Measurements from ENCODE around the gene NPTX1. TPM values are rescaled to one million over a fixed set of nuclear protein-coding genes. Genes with fewer than 3 reads are reported as not detected.

The NPTX1 gene
- total RNA-seq, 2 experiments from 2014 or later: 8.8 to 10.0 TPM

DNA sequence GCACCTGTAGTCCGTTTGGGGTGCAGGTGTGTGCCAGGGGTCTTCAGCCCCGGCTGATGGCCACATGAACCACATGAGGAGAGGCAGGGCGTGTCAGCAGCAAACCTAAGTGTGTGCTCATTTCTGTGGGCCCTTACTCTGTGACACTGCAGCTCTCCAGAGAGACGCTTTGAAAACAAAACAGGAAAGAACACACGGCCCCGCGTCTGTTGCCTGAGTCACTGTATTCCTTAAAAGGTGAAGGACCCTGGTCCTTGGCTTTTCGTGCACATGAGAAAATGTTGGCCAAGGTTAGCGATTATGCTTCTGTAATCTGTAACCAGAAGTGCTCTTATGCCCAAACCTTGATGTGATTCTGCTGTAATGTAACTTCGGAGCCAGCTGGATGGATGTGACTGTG, 38.9 kb downstream of the NPTX1 start:
- DNase-seq: no peak
- Mint-ChIP-seq H3K27me3 (no peaks in the 10 kb centered on the region), H3K36me3 (ENCODE audit: low read depth) (no peaks in the 10 kb centered on the region), H3K9me3 (no peaks in the 10 kb centered on the region), H3K27ac (no peak overlapping the region), H3K4me1 (no peaks in the 10 kb centered on the region), H3K4me3 (no peak overlapping the region)
- CTCF ChIA-PET: no interaction called here
- POLR2A ChIA-PET: no interaction called here

DNA sequence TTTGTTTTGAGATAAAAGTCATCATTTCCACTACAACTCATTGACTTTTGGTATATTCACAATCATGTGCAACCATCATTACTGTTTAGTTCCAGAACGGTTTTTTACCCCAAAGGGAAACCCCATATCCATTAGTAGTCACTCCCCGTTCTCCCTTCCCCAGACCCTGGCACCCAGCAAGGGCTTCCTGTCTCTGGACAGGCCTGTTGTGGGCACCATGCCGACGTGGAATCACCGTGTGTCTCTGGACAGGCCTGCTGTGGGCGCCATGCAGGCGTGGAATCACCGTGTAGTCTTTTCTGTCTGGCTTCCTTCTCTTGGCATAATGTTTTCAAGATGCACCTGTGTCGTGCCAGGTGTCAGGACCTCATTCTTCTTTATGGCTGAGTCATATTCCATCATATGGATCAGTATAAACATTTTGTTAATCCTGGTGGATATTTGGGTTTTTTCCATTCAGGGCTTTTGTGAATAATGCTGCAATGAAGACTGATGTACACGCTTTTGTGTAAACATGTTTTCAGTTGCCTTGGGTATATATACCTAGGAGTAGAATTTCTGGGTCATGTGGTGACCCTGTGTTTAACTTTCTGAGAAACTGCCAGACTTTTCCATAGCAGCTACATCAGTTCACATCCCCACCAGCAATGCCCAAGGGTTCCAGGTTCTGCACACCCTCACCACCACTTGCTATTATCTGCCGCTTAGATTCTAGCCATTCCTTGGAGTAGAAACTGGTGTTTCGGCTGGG, 42.3 kb downstream of the NPTX1 start:
- no peak overlapping the region for H3K27ac Mint-ChIP-seq
- no peak overlapping the region for H3K4me3 Mint-ChIP-seq
- H3K9me3 Mint-ChIP-seq: no peaks in the 10 kb centered on the region
- no peaks in the 10 kb centered on the region for H3K4me1 Mint-ChIP-seq
- ChIA-PET POLR2A (no interaction called here), CTCF (no interaction called here)
- H3K27me3 Mint-ChIP-seq: no peaks in the 10 kb centered on the region
- DNase-seq: no peak
- H3K36me3 Mint-ChIP-seq (ENCODE audit: low read depth): no peaks in the 10 kb centered on the region

DNA sequence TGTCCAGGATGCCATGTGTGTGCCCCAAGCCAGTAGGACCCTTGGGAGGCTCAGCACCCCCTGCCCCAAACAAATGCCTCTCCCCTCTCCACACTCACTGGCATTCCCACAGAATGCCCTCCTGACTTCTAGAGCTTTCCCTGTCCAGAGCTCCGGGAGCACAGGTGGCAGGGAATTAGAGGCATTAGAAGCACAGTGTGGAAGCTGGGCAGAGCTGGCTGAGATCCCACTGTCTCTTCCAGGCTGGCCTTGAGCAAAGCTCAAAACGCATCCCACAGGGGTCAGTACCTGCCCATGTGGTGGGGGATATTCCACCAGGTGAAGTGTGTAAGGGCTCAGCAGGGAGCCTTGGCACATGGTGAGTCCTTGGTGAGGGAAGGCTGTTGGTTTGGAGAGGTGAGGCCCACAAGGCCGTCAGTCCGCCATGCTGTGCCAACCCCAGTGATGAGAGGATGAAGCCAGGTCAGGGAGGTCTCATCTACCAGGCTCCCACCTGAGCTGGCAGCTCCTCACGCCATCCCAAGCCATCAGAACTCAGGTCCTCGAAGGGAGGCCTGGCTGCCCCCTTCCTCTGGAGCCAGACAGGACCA, 43.4 kb downstream of the NPTX1 start:
- H3K27ac Mint-ChIP-seq: no peak overlapping the region
- CTCF ChIA-PET: interaction anchor here (0.5 kb wide), 1 partner anchor 415 kb away, joined by 4 read pairs; no protein-coding TSS in a partner anchor
- H3K9me3 Mint-ChIP-seq: no peaks in the 10 kb centered on the region
- POLR2A ChIA-PET: no interaction called here
- no peaks in the 10 kb centered on the region for H3K4me1 Mint-ChIP-seq
- H3K36me3 Mint-ChIP-seq (ENCODE audit: low read depth): no peaks in the 10 kb centered on the region
- no peak for DNase-seq
- no peaks in the 10 kb centered on the region for H3K27me3 Mint-ChIP-seq
- H3K4me3 Mint-ChIP-seq: no peak overlapping the region

DNA sequence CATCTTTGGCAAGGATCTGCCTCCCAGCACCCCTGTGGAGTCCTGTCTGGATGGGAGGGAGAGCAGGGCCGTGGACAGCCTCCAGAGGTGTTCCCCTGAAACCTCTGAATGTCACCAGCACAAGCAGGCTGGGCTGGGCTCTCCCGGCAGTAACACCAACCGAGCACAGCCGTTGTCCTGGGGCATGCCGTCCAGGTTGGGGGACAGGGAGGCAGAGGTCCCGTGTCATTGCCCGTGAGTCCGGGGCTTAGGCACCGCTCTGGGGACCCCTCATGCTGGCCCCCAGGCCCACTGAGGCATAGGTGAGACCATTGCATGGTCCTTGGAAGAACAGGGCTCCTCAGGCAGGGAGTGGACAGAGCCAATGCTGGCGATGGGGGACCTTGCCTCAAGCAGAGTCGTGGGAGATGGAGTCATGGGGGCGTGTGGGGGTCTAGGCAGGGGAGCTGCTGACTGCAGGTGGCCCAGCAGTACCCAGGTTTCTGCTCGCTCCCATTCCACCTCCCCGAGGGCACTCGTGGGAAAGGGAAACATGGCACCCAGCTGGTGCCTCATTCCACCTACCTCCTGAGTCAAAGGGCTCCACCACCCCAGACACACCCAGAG, 44.0 kb downstream of the NPTX1 start:
- ChIA-PET CTCF (interaction anchor here (0.5 kb wide), 1 partner anchor 414 kb away, joined by 4 read pairs; no protein-coding TSS in a partner anchor), POLR2A (no interaction called here)
- Mint-ChIP-seq H3K27me3 (no peaks in the 10 kb centered on the region), H3K4me1 (no peaks in the 10 kb centered on the region), H3K27ac (no peak overlapping the region), H3K36me3 (ENCODE audit: low read depth) (no peaks in the 10 kb centered on the region), H3K9me3 (no peaks in the 10 kb centered on the region), H3K4me3 (no peak overlapping the region)
- no peak for DNase-seq

DNA sequence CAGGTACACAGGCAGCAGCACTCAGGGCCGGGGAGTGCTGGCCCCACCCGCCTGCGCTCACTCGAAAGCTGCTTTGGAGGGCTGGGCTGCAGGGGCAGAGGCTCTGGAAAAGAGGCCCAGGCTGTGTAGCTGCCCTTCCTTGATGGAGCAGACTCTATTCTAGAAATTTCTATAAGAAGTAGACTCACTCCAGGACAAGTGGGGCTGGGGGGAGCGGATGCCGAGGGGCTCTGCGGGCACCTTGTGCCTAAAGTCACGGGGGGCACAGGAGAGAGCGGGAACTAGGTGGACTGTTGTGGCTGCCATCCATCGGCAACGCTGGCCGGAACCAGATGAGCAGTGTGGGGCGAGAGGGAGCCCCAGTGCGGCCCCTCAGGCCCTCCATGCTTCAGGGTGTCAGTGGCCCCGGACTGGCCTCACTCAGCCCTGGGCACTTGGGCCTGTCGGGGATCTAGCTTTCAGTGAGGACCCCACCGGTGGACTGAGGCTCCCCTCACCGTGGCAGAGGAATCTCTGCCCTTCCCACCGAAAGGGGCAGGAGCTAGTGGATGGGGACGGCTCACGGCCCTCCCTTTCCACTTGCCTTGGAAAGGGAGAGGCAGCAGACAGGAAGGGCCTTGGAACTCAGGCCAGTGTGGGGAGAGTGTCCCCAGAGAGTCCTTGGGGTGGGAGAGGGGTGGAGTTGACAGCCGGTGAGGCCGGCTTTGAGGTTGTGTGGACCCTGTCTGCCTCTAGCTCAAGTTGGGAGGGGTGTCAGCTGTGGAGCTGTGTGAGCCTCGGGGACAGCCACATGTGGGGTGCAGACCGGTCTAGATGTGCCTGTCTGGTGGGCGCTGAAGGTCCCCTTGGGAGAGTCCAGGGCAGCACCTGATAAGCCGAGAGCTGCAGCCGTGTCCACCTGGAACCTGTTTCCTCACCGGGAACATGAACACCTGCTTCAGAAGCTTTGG, 44.9 kb downstream of the NPTX1 start:
- H3K4me1 Mint-ChIP-seq: peaks cover 6% of the 10 kb centered on the region
- CTCF ChIA-PET: no interaction called here
- no peaks in the 10 kb centered on the region for H3K36me3 Mint-ChIP-seq (ENCODE audit: low read depth)
- DNase-seq: no peak
- H3K27ac Mint-ChIP-seq: no peak overlapping the region
- POLR2A ChIA-PET: no interaction called here
- no peaks in the 10 kb centered on the region for H3K27me3 Mint-ChIP-seq
- no peak overlapping the region for H3K4me3 Mint-ChIP-seq
- no peaks in the 10 kb centered on the region for H3K9me3 Mint-ChIP-seq

DNA sequence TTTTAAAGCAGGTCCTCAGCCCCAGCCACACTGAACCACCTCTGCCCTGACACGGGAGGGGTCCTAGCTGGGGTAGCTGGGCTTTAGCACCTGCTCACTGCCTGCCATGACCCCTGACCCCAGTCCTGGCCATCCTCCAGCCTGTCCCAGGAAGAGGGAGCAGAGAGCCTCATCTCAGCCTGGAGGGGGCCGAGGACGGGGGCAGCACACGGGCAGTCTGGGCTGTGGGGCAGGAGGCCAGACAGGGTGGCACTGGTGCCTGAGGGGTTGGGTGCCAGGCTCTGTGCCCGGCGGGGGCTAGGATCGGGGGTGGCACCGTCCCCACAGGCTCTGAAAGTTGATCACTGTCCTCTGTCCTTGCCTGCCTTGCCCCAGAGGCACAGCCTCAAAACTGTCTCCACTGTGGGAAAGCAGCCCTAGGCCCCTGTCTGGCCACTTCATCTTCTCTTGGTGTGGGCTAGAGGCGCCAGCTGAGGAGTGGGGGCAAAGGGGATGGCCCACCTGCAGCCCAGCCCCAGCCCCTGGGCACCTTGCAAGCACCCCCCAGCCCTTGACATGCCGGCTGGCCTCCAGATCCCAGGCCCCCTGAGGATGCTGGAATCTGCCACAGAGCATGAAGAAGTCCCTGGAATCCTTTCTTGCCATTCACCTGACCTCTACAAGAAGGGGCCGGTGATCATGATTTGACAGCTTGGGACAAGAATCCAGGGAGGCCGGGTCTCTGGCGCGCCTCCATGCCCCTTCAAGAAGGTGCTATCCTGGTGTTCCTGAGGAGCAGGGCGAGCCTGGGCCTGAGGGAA, 45.8 kb downstream of the NPTX1 start:
- Mint-ChIP-seq H3K27ac (no peak overlapping the region), H3K9me3 (no peaks in the 10 kb centered on the region), H3K4me1 (peaks cover 10% of the 10 kb centered on the region), H3K4me3 (no peak overlapping the region), H3K27me3 (no peaks in the 10 kb centered on the region), H3K36me3 (ENCODE audit: low read depth) (no peaks in the 10 kb centered on the region)
- ChIA-PET POLR2A (no interaction called here), CTCF (no interaction called here)
- DNase-seq: no peak

DNA sequence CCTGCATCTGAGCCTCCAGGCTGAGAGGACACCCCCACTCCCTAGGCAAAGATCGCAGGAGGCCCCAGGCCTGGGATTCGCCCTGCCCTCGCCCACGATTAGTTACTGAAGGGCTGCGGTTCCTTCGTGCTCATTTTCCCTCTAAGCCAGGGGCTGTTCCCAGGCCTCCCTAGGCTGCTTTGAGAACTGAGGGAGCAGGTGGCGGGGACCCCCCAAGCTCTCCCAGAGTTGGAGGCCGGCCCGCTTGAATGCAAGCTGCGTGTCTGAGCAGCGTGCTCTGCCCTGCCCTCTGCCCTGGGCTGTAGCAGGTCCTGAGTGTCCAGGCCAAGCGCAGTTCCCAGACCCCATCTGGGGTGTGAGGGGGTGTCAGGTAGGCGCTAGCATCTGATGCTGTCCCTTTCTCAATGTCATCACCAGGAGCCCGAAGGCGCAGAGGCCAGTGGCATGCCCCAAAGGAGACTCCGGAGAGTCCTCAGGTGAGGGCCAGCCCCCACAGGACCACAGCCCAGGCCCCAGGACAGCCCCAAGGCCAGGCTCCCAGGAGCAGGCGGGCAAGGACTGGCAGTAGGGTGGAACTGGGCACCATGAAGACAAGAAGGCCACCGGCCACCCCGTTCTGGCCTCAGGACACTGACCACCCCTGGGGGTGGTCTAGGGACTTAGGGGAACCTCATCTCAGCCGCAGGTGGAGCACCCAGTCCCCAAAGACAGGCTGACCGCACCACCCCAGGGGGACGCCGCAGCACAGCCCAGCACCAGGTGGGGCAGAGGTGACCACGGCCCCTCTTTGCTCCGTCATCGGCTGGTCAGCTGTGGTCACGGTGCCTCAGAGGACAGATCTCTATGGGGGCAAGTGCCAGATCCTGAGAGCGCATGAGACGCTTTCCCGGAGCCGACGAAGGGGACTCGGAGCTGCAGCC, 46.8 kb downstream of the NPTX1 start:
- Mint-ChIP-seq H3K9me3 (no peaks in the 10 kb centered on the region), H3K27me3 (peaks cover 2% of the 10 kb centered on the region), H3K36me3 (ENCODE audit: low read depth) (no peaks in the 10 kb centered on the region), H3K4me1 (peaks cover 12% of the 10 kb centered on the region), H3K4me3 (no peak overlapping the region), H3K27ac (no peak overlapping the region)
- ChIA-PET CTCF (no interaction called here), POLR2A (no interaction called here)
- DNase-seq: no peak

DNA sequence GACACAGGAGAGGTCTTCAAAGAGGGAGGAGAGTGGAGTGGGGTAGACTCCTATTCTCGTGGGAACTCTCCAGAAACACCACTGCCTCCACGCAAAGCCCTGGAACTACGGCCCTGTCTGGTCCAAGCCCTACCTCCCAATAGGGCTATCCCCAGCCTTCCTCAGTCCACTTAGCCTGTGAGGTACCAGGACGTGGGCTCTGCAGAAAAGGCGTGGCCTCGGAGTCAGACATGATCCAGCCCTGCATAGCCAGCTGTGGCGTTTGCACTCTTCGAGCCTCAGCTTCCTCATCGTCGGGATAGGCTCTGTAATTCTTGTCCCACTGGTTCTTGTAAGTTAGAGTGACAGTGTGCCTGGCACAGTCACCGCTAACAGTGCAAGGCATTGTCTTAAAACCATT, 47.6 kb downstream of the NPTX1 start:
- H3K4me3 Mint-ChIP-seq: no peak overlapping the region
- peaks cover 17% of the 10 kb centered on the region for H3K4me1 Mint-ChIP-seq
- ChIA-PET CTCF (interaction anchor here (2.0 to 2.3 kb wide), 3 partner anchors 470 to 554 kb away, joined by 11 to 29 read pairs (median 16); no protein-coding TSS in a partner anchor), POLR2A (no interaction called here)
- no peak for DNase-seq
- no peaks in the 10 kb centered on the region for H3K9me3 Mint-ChIP-seq
- H3K27me3 Mint-ChIP-seq: peaks cover 2% of the 10 kb centered on the region
- no peaks in the 10 kb centered on the region for H3K36me3 Mint-ChIP-seq (ENCODE audit: low read depth)
- no peak overlapping the region for H3K27ac Mint-ChIP-seq

DNA sequence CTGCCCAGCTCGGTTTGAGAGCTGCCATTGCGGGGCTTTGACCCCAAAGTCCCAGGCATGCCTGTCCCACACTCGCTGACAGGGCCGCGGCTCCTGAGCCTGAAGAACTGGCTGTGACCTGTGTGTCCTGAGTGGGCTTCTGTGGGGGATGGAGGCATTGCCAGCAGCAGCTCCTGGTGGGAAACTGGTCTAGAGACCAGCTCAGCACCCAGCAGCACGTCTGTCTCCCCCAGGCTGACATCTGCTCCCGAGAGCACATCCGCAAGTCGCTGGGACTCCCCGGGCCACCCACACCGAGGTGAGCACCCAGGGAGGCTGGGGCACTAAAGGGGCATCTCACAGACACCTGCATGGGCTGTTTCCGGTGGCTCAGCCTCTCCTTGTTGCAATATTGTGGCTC, 48.0 kb downstream of the NPTX1 start:
- POLR2A ChIA-PET: interaction anchor here (1.9 kb wide), 1 partner anchor 26 kb away, joined by 8 read pairs; no protein-coding TSS in a partner anchor

DNA sequence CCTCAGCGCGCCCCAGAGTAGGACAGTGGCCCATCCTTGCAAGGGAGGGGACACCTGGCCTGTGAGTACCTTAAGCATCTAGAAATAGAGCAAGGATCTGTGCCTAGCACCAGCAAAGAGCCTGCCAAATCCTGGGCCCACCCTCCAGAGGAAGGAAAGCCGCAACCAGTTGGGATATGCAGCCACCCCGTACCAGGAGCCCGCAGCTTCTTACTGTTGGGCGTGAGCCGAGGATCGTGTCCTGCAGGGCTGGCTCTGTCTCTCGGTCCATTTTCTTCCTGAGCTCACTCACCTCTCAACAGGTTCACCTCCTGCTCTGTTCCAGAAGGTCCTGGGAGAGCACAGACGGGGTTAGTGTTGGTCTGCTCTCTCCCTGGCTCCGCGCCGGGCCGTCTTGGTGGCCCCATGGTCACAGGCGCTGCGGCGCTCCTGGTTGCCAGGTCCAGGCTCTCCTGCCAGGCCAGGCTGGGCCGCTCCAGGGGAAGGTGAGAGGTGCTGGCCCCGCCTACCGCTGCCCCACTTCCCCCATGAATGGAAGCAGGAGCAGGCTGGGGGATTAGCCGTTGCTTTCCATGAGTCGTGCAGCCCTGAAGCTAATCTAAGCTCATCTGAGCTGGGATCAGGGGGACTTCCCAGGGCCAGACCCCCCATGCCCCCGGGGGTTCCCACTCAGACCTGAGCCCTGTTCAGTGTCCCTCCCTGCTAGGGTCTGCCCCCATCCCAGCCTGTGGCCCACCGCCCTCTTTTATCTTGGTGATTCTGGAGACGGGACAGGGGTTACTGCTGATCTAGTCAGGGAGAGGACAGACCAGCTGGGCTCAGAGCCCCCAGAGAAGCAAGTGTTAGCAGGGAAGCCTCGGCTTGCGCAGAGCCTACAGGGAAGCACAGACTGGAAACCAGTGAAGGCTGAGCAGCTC, 48.8 kb downstream of the NPTX1 start:
- Mint-ChIP-seq H3K4me3 (no peak overlapping the region), H3K27ac (no peak overlapping the region), H3K36me3 (ENCODE audit: low read depth) (no peaks in the 10 kb centered on the region), H3K27me3 (peaks cover 2% of the 10 kb centered on the region), H3K9me3 (no peaks in the 10 kb centered on the region), H3K4me1 (peaks cover 19% of the 10 kb centered on the region)
- ChIA-PET CTCF (interaction anchor here (0.5 to 2.3 kb wide), 23 partner anchors 12 to 667 kb away, joined by 3 to 29 read pairs (median 4); no protein-coding TSS in a partner anchor), POLR2A (interaction anchor here (0.6 to 1.9 kb wide), 4 partner anchors 27 to 461 kb away, joined by 3 to 8 read pairs (median 3); no protein-coding TSS in a partner anchor)
- no peak for DNase-seq

More for the DNA sequence above, 48.0 kb downstream of the NPTX1 start:
- no peaks in the 10 kb centered on the region for H3K9me3 Mint-ChIP-seq
- DNase-seq: no peak
- H3K36me3 Mint-ChIP-seq (ENCODE audit: low read depth): no peaks in the 10 kb centered on the region
- H3K4me3 Mint-ChIP-seq: no peak overlapping the region
- peaks cover 19% of the 10 kb centered on the region for H3K4me1 Mint-ChIP-seq
- no peak overlapping the region for H3K27ac Mint-ChIP-seq
- CTCF ChIA-PET: interaction anchor here (0.6 to 2.3 kb wide), 5 partner anchors 148 to 554 kb away, joined by 3 to 29 read pairs (median 16); no protein-coding TSS in a partner anchor
- peaks cover 2% of the 10 kb centered on the region for H3K27me3 Mint-ChIP-seq

Measured in activated CD4-positive, alpha-beta memory T cell treated with anti-CD3 and anti-CD28 coated beads, Interleukin-2, amount 10 ng/mL, durations not matched to agents 7 days and 5 days (primary cell).